ENCODE results near the gene ANO2. TPM values are rescaled to one million over a fixed set of nuclear protein-coding genes. Genes with fewer than 3 reads are reported as not detected.

ANO2 gene
- total RNA-seq, 1 donor from 2014 or later, result 2.6 TPM

DNA sequence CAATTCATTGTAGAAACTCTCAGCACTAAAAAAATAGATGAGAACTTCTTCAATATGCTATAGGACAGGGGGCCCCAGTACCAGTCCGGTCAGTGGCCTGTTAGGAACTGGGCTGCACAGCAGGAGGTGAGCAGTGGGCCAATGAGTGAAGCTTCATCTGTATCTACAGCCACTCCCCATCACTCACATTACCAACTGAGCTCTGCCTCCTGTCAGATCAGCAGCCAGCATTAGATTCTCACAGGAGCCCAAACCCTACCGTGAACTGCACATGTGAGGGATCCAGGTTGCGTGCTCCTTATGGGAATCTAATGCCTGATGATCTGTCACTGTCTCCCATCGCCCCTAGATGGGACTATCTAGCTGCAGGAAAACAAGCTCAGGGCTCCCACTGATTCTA, 15.7 kb upstream of the ANO2 start:
- TF ChIP-seq, protein P1, sequence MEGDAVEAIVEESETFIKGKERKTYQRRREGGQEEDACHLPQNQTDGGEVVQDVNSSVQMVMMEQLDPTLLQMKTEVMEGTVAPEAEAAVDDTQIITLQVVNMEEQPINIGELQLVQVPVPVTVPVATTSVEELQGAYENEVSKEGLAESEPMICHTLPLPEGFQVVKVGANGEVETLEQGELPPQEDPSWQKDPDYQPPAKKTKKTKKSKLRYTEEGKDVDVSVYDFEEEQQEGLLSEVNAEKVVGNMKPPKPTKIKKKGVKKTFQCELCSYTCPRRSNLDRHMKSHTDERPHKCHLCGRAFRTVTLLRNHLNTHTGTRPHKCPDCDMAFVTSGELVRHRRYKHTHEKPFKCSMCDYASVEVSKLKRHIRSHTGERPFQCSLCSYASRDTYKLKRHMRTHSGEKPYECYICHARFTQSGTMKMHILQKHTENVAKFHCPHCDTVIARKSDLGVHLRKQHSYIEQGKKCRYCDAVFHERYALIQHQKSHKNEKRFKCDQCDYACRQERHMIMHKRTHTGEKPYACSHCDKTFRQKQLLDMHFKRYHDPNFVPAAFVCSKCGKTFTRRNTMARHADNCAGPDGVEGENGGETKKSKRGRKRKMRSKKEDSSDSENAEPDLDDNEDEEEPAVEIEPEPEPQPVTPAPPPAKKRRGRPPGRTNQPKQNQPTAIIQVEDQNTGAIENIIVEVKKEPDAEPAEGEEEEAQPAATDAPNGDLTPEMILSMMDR (conservative IDR thresholded peaks at IDR 0.05), result no peak
- no peaks in the 10 kb centered on the region for H3K9me3 Mint-ChIP-seq
- H3K27ac Mint-ChIP-seq, result no peak overlapping the region
- no peak overlapping the region for H3K4me3 Mint-ChIP-seq
- no peak for DNase-seq (ENCODE audit: extremely low spot score, unreplicated experiment)
- H3K27me3 Mint-ChIP-seq, result peaks cover 28% of the 10 kb centered on the region
- no peaks in the 10 kb centered on the region for H3K36me3 Mint-ChIP-seq
- H3K4me1 Mint-ChIP-seq (ENCODE audit: unreplicated experiment), result peaks cover 19% of the 10 kb centered on the region

DNA sequence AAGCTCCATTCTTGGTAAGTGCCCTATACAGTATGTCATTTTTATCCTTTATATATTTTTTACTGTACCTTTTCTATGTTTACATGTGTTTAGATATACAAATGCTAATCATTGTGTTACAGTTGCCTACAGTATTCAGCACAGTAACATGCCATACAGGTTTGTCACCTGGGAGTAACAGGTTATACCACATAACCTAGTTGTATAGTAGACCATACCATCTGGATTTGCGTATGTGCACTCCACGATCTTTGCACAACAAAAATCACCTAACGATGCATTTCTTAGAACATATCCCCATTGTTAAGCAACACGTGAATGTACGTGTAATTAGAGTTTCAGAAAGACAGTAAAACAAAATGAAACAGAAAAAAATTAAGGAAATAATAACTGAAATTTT, 11.9 kb upstream of the ANO2 start:
- Mint-ChIP-seq H3K27me3 (peaks cover 27% of the 10 kb centered on the region), H3K4me1 (ENCODE audit: unreplicated experiment) (peaks cover 4% of the 10 kb centered on the region), H3K27ac (no peak overlapping the region), H3K36me3 (peaks cover 6% of the 10 kb centered on the region), H3K4me3 (no peak overlapping the region), H3K9me3 (no peaks in the 10 kb centered on the region)
- TF ChIP-seq, protein P1 (conservative IDR thresholded peaks at IDR 0.05), result no peak
- no peak for DNase-seq (ENCODE audit: extremely low spot score, unreplicated experiment)

DNA sequence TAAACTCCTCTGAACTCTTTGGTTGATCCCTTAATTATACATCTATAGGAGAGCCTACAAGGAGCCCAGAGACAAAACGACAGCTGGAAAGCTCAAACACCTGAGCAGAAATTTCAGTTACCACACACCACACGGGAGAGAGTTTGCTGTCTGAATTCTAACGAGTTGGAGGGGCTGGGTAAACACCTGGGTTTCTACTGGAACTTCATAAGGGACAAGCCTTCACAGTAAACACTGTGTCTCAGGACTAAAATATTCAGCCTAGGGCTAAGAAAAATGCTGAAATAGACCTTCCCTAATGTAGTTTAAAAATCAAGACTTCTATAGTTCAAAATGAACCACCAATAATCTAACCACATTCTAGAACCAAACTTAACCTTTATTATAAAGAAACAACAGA, 9.6 kb upstream of the ANO2 start:
- H3K27ac Mint-ChIP-seq, result no peak overlapping the region
- no peak for DNase-seq (ENCODE audit: extremely low spot score, unreplicated experiment)
- peaks cover 6% of the 10 kb centered on the region for H3K36me3 Mint-ChIP-seq
- H3K9me3 Mint-ChIP-seq, result no peaks in the 10 kb centered on the region
- TF ChIP-seq, protein P1 (conservative IDR thresholded peaks at IDR 0.05), result no peak
- H3K4me1 Mint-ChIP-seq (ENCODE audit: unreplicated experiment), result peaks cover 5% of the 10 kb centered on the region
- H3K27me3 Mint-ChIP-seq, result peaks cover 34% of the 10 kb centered on the region
- H3K4me3 Mint-ChIP-seq, result no peak overlapping the region

DNA sequence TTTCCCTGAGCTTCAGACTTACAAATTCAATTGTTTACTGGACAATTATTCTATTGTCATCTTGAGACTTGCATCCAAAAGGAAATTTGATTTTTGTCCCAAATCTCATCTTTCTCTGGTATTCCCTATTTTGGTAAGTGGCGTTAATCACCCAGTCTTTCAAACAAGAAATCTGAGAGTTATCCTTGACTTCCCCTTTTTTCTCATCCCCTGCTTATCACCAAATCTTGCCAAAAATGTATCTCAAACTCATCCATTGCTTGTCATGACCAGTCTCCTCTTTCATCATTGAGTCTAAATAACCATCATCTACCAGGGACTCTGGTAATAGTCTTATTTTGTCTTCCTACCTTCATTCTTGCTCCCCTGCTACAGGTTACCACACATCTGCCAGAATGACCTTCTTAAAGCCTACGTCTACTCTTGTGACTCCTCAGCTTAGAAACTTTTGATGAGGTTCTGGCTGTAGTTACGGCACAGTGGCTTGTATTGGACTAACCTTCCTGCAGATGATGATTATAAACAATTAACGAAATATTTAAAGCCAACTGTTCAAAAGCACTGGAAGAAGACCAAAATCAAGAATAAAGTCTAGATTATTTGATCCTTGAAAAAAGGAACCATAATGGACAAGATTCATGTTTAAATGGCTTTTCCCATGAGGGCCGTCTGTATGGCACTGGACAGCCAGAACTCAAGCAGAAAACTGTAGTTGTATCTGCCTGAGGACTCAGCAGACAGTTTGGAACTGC, 9.0 kb upstream of the ANO2 start:
- Mint-ChIP-seq H3K27me3 (peaks cover 38% of the 10 kb centered on the region), H3K4me1 (ENCODE audit: unreplicated experiment) (peaks cover 5% of the 10 kb centered on the region), H3K4me3 (no peak overlapping the region), H3K36me3 (peaks cover 6% of the 10 kb centered on the region), H3K27ac (no peak overlapping the region), H3K9me3 (no peaks in the 10 kb centered on the region)
- TF ChIP-seq, protein P1 (conservative IDR thresholded peaks at IDR 0.05), result no peak
- DNase-seq (ENCODE audit: extremely low spot score, unreplicated experiment), result no peak

DNA sequence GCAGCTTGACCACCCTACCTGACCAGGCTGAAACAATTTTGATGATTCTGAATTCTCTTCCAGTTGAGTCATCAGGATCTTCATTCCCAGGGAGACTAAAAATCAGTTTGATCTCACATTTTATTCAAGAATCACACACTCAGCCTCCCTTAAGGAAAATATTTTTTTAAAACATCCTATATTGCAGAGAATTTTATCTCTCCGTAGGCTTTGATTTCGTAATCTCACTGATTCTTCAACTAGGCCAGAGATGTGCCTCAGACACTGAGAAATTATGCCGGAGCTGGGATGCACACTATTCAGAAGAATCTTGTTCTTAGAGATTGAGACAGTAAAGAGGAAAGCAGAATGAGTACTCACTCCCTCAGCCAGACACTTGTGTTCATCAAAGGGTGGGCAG, 7.0 kb upstream of the ANO2 start:
- Mint-ChIP-seq H3K4me1 (ENCODE audit: unreplicated experiment) (peaks cover 5% of the 10 kb centered on the region), H3K27ac (no peak overlapping the region), H3K27me3 (peaks cover 54% of the 10 kb centered on the region), H3K4me3 (no peak overlapping the region), H3K36me3 (peaks cover 6% of the 10 kb centered on the region), H3K9me3 (no peaks in the 10 kb centered on the region)
- DNase-seq (ENCODE audit: extremely low spot score, unreplicated experiment), result no peak
- TF ChIP-seq, protein P1 (conservative IDR thresholded peaks at IDR 0.05), result no peak

Measured in type B pancreatic cell (in vitro differentiated cells).